Neutrophil (primary cell): Measurements from ENCODE around the gene ITGAX.

ENCODE experiments used
- H3K27ac ChIP-seq: fragments of 200-600 bp; sonication (generic); 2 replicates; pipeline ENCODE4 v1.5.1; 2016; ENCODE audit warnings: mild to moderate bottlenecking, moderate library complexity
- H3K27me3 ChIP-seq: fragments of 200-600 bp; sonication (generic); 2 replicates; pipeline ENCODE4 v1.6.0; 2016; ENCODE audit warnings: mild to moderate bottlenecking
- H3K36me3 ChIP-seq: fragments of 200-600 bp; sonication (generic); 2 replicates; pipeline ENCODE4 v1.5.1; 2017
- H3K4me1 ChIP-seq, 2 experiments: fragments of 200-600 bp in 1 of 2; sonication (generic) in 1 of 2; 1 replicate in 1 of 2; 2 replicates in 1 of 2; pipeline versions ENCODE4 v1.5.1 to v1.6.1; 2013 to 2016; ENCODE audit warnings: low read depth in 1 of 2, low read length in 1 of 2, mild to moderate bottlenecking in 1 of 2, moderate library complexity in 1 of 2; ENCODE audit not compliant: control insufficient read depth in 1 of 2, insufficient read depth in 1 of 2
- H3K4me3 ChIP-seq, 2 experiments: fragments of 200-600 bp in 1 of 2; sonication (generic) in 1 of 2; 1 replicate in 1 of 2; 2 replicates in 1 of 2; pipeline ENCODE4 v1.5.1; 2013 to 2016; ENCODE audit warnings: low read depth in 1 of 2, low read length in 1 of 2, mild to moderate bottlenecking in 1 of 2, moderate library complexity in 1 of 2
- H3K9me3 ChIP-seq: fragments of 200-600 bp; sonication (generic); 2 replicates; pipeline ENCODE4 v1.5.1; 2016
- CTCF ChIP-seq: fragments of 200-600 bp; sonication (generic); IDR thresholded peaks from 2 replicates; pipeline ENCODE4 v1.5.1; 2016; ENCODE audit warnings: antibody characterized with exemption

Gene ITGAX

DNA sequence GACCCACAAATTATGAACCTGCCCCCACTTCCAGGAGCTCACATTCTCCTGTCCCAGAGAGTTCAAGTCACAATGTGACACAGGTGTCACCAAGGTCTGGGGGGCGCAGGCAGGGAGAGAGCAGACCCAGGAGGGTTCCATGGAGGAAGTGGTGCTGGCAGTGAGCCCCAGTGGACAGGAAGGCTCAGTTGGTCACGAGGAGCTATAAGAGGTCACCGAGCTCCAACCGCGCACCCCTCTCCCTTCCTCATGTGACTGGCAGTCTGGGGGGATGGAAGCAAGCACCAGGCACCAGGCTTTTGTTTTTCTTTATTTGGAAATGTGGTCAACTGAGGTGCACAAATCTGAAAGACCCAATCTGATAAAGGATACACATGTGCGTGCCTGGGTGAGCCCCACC, 40.7 kb downstream of the ITGAX start:
- Histone ChIP-seq H3K36me3 (no peaks in the 10 kb centered on the region), H3K27me3 (no peaks in the 10 kb centered on the region), H3K9me3 (no peaks in the 10 kb centered on the region), H3K4me1 (peaks cover 23% of the 10 kb centered on the region in 2 experiments), H3K4me3 (no peak overlapping the region), H3K27ac (no peak overlapping the region)
- TF ChIP-seq CTCF: no peak

DNA sequence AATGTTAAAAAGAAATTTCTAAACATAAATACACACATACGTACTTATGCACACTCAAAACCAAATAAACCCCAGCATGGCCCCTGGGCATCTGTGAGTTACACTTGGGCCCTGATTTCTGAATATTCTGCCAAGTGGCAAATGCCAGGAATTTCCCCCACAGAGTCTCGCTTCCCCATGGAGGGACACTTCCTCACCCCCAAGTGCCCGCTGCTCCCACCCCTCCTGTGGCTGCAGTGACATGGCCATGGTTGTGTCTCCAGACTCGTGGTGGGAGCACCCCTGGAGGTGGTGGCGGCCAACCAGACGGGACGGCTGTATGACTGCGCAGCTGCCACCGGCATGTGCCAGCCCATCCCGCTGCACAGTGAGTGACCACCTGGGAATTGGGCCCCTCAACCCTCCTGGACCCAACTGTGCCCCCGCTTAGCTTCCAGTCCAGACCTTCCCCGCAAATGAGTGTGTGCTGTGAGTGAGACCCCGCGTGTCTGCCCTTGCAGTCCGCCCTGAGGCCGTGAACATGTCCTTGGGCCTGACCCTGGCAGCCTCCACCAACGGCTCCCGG, 42.2 kb downstream of the ITGAX start:
- TF ChIP-seq CTCF: no peak
- H3K4me1 ChIP-seq: peaks cover 31 to 33% of the 10 kb centered on the region in 2 experiments
- no peaks in the 10 kb centered on the region for H3K36me3 ChIP-seq
- H3K27ac ChIP-seq: no peak overlapping the region
- no peaks in the 10 kb centered on the region for H3K27me3 ChIP-seq
- no peaks in the 10 kb centered on the region for H3K9me3 ChIP-seq
- H3K4me3 ChIP-seq: no peak overlapping the region

DNA sequence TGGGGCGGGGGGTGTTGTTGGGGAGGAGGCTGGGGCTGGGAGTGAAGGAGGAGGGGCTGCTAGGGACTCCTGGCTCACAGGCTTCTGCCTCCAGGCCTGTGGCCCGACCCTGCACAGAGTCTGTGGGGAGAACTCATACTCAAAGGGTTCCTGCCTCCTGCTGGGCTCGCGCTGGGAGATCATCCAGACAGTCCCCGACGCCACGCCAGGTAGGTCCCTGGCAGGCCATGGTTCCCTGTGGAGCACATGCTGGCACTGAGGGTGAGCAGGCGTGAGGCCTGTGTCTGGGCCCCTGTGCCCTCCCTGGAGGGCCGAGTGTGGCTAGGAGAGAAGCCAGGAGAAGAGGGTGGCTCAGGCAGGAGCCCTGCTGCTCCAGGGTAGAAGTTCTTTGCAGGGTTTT, 42.7 kb downstream of the ITGAX start:
- no peaks in the 10 kb centered on the region for H3K9me3 ChIP-seq
- no peak for TF ChIP-seq CTCF
- H3K27ac ChIP-seq: no peak overlapping the region
- H3K4me3 ChIP-seq: no peak overlapping the region
- H3K36me3 ChIP-seq: no peaks in the 10 kb centered on the region
- no peaks in the 10 kb centered on the region for H3K27me3 ChIP-seq
- H3K4me1 ChIP-seq: peaks cover 31 to 33% of the 10 kb centered on the region in 2 experiments

DNA sequence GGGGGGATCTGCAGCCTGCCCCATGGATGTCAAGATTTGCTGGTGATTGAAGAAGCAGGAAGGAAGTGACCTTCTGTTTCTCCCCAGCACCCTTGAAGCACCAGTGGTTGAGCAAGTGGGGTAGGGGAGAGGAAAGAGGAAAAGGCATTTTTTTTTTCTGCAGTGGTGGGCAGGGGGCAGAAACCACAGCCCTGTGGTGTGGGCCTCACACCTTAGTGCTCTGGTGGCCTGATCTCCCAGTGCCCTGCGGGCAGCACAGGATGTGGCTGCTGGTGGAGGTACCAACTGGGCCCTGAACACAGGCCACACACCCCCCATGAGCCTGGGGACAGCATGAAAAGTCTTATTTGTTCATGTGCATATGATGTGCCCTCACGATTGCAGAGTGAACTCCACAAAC, 45.2 kb downstream of the ITGAX start:
- TF ChIP-seq CTCF: no peak
- peak overlapping the region; percentile 77 for H3K27ac ChIP-seq
- no peaks in the 10 kb centered on the region for H3K27me3 ChIP-seq
- peaks cover 31 to 33% of the 10 kb centered on the region in 2 experiments for H3K4me1 ChIP-seq
- H3K36me3 ChIP-seq: no peaks in the 10 kb centered on the region
- H3K4me3 ChIP-seq: peak overlapping the region; percentile 16 to 39
- H3K9me3 ChIP-seq: no peaks in the 10 kb centered on the region

GRCh38 chr16:31401436-31401835, 46.5 kb downstream of the ITGAX start:
- H3K27me3 ChIP-seq: no peaks in the 10 kb centered on the region
- no peak overlapping the region for H3K27ac ChIP-seq
- no peak for TF ChIP-seq CTCF
- H3K36me3 ChIP-seq: no peaks in the 10 kb centered on the region
- H3K4me3 ChIP-seq: no peak overlapping the region
- H3K9me3 ChIP-seq: no peaks in the 10 kb centered on the region
- peaks cover 31 to 33% of the 10 kb centered on the region in 2 experiments for H3K4me1 ChIP-seq

DNA sequence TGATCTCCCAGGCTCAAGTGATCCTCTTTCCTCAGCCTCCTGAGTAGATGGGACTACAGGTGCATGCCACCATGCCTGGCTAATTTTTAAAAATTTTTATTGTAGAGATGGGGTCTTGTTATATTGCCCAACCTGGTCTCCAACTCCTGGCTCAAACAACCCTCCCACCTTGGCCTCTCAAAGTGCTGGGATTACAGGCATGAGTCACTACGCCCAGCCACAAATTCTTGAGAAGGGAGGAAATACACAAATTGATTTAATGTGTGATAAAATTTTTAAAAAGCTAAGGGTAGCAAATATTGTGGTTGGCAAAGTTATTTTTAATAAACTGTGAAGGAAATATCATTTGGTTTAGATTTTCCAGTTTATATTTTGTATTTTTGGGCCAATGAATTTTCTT, 47.7 kb downstream of the ITGAX start:
- TF ChIP-seq CTCF: no peak
- peaks cover 5% of the 10 kb centered on the region for H3K27me3 ChIP-seq
- H3K4me3 ChIP-seq: no peak overlapping the region
- H3K36me3 ChIP-seq: no peaks in the 10 kb centered on the region
- H3K27ac ChIP-seq: no peak overlapping the region
- no peaks in the 10 kb centered on the region for H3K9me3 ChIP-seq
- H3K4me1 ChIP-seq: peaks cover 31 to 33% of the 10 kb centered on the region in 2 experiments
